ENCODE measurements around the gene LY6G5C.

Gene LY6G5C

DNA sequence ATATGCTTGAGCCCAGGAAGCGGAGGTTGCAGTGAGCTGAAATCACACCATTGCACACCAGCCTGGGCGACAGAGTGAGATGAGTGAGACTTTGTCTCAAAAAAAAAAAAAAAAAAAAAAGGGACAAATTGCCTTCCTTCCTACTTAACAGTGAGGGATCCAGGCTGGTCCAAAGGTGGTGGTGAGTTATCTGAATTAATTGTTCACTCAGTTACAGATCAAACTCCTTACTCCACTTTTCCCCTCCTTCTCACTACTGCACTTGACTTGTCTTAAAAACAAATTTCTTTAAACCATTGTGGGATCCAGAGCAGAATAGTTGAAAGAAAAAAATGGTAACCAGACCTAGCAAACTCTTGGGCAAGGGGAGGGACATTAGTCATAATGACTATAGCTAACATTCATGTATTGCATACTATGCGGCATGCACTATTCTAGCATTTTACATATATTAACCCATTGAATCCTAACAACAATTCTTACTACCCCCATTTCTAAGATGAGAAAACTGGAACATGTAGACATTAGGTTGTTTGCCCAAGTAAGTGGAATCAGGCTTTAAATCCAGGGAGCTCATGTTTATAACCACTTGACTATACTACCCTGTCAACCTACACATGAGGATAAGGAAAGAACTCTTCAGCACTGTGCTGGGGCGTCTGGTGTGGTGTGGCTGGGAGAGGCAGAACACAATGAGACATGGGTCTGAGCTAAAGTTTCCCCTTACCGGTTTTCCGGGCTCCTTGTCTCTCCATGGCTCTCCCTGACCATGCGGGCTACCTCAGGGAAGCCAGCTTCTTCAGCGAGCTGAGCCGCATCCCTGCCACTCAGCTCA is 17.5 kb downstream of the LY6G5C start:
- Mint-ChIP-seq H3K27ac (peak overlapping the region; percentile 97), H3K4me3 (peak overlapping the region; percentile 93), H3K27me3 (no peaks in the 10 kb centered on the region), H3K4me1 (ENCODE audit: low read depth) (peaks cover 70% of the 10 kb centered on the region), H3K36me3 (peaks cover 16% of the 10 kb centered on the region), H3K9me3 (ENCODE audit: low read depth) (no peaks in the 10 kb centered on the region)

DNA sequence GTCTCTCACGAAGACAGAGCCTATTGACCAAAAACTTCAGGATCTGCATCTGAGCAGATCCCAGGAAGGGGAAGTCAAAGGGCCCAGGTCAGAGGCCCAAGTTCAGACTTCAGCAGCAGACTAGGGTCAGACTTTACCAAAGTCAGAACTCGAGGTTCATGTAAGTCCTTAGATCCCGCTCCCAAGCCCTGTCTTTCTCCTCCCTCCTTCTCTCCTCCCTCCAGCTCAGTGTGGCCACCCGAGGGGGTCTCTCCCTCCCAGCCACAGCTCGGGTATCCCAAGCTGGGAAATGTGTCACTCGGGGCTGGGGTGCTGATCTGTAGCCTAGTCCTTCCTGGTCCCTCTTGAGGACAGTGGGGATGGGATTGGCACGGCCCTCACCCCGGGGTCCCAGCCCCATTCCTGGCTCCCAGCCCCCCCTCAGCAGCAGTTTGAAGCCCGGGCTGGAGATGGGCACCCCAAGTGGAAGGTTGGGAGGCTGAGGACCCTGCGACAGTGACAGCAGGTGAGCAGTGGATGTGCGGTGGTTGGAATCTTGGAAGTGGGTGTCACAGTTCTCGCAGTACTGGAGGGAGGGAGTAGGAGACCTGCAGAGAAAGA is 18.6 kb downstream of the LY6G5C start:
- Mint-ChIP-seq H3K36me3 (peaks cover 17% of the 10 kb centered on the region), H3K4me3 (peak overlapping the region; percentile 51), H3K27ac (peak overlapping the region; percentile 58), H3K4me1 (ENCODE audit: low read depth) (peaks cover 73% of the 10 kb centered on the region), H3K27me3 (no peaks in the 10 kb centered on the region), H3K9me3 (ENCODE audit: low read depth) (no peaks in the 10 kb centered on the region)

DNA sequence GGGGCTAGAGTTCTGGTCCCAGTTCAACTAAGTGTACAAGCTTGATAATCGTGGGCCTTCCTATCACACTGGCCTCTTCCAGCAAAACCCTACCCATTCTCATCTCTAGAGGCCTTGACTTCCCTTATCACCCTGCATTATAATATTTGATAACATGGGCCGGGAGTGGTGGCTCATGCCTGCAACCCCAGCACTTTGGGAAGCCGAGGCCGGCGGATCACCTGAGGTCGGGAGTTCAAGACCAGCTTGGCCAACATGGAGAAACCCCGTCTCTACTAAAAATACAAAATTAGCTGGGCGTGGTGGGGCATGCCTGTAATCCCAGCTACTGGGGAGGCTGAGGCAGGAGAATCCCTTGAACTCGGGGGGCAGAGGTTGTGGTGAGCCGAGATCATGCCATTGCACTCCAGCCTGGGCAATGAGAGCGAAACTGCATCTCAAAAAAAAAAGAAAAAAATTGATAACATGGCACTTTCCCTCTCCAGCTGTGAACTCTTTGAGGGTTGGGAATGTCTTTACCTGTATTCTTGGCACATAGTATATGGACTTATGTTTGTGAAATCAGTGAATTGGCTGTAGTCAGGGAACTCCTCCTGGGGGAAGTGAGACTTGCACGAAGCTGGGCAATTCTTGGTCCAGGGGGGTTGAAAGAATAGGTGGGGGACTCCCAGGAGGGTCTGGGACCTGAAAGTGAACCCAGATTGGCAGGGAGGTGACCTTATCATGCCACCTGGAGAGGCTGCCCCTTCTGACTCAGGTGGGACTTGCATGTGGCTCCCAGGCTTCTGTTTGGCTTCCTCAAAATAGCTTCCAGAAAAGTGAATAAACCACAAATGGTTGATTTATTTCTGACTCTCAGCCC is 19.4 kb downstream of the LY6G5C start:
- Mint-ChIP-seq H3K36me3 (peaks cover 17% of the 10 kb centered on the region), H3K9me3 (ENCODE audit: low read depth) (no peaks in the 10 kb centered on the region), H3K4me3 (peak overlapping the region; percentile 94), H3K27ac (peak overlapping the region; percentile 64), H3K4me1 (ENCODE audit: low read depth) (peaks cover 71% of the 10 kb centered on the region), H3K27me3 (no peaks in the 10 kb centered on the region)

DNA sequence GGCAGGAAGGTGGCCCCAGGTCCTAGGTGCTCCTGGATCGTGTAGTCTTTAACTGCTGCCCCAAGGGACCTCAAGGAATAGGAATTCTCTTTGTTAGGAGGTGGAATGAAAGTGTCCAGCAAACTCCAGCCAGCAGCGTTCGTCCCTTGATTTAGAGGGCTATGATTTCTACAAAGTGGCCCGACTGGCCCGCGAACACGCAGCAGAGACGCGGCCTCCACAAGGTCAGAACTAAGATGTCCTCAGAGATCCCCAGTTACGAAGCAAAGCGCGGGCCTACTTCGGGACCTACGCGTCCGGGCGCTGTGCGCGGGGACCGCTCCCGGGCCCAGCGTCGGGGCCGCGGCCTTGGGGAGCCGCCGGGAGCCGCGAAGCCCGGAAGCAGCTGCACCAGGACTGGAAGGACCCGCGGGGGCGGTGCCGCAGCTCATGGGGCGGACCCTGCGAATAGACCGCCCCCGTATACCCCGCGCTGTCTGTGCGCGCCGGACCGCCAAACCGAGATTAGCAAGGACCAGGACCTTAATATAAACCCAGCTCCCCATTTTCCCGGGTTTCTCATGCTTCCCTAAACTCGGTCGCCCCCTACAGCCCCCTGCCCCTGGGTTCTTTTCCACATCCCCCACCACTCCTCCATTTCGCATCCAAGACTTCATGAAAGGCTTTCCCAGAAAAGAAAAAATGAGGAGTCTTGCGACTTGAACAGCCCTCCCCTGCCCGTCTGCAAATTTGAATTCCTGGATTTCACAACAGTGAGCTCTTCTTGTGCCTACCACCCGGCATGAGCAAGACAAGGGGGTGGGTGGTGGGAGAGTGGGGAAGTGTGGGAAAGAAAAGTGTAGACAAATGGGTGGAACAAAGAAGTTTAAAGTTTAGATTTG is 20.2 kb downstream of the LY6G5C start, which contains the start of gene C6orf47:
C6orf47 (minus strand) TSS at position 398 of the 881 bp plus-strand sequence. CDS start 831 bp downstream, outside the sequence.
- Mint-ChIP-seq H3K9me3 (ENCODE audit: low read depth) (no peaks in the 10 kb centered on the region), H3K4me3 (peak within 1 kb of the TSS; percentile 94), H3K36me3 (peaks cover 17% of the 10 kb centered on the region), H3K4me1 (ENCODE audit: low read depth) (peaks cover 71% of the 10 kb centered on the region), H3K27ac (peak within 1 kb of the TSS; percentile 93), H3K27me3 (no peaks in the 10 kb centered on the region)

DNA sequence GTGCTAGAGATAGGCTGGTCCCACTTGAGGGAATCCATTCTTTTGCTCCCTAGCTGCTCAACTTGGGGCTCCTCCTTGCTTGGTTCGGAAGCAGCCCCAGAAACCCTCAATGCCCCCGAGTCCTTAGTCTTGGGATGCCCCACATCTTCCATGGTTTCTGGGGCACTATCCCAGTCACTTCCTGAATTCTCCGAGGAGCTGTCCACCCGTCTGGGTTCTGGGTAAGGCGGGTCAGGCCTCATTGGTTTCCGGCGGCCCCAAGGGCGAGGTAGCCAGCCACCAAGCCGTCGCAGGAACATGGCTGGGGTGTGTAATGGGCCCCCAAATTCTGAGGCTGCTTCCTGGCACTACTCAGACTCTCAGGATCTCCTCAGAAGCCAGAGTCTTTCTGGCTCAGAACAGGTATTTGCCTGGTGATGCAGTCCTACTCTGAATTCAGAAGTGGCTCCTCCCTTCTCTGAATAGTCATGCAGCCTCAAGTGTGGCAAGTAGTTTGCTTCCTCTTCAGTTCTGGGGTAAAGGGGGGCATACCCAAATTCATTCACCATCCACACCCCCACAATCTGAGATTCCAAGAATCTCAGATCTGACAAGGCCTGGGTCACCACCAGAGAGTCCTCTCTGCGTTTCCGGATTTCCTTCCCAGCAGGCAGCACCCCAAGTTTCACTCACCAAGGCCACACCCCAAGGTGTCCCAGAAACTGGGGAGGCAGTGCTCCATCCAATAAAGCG is 21.1 kb downstream of the LY6G5C start:
- H3K4me3 Mint-ChIP-seq, result peak overlapping the region; percentile 94
- no peaks in the 10 kb centered on the region for H3K27me3 Mint-ChIP-seq
- no peaks in the 10 kb centered on the region for H3K9me3 Mint-ChIP-seq (ENCODE audit: low read depth)
- peaks cover 73% of the 10 kb centered on the region for H3K4me1 Mint-ChIP-seq (ENCODE audit: low read depth)
- peaks cover 17% of the 10 kb centered on the region for H3K36me3 Mint-ChIP-seq
- peak overlapping the region; percentile 93 for H3K27ac Mint-ChIP-seq

DNA sequence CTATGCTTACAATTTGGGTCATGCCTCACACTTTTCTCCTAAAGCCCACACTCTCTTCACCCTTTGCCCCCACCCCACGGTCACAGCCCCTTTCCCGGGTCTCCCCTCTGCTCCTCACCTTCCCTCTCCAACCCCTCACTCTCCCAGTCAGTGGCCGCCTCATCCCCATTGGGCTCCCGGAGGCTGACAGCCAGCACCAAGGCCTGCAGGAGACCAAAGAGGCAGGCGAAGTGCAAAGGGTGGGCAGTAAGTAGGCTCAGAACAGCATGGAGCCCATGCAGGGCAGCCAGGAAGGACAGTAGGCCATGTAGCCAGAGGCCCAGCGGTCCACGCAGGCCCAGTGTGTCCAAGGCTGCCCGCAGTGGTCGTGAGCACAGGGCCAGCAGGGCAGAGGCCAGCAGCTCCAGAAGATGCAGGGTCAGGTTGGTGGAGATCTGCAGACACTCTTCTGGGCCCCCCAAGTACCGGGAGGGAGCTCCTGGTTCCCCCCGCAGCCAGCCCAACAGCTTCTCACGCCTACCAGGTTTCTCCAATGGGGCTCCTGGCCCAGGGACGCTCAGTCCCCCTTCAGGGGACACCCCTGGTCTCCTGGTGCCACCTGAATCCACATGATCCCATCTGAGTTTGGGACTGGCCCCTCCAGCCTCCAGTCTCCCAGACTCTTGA is 21.8 kb downstream of the LY6G5C start:
- Mint-ChIP-seq H3K27me3 (no peaks in the 10 kb centered on the region), H3K36me3 (peaks cover 14% of the 10 kb centered on the region), H3K4me3 (peak overlapping the region; percentile 94), H3K9me3 (ENCODE audit: low read depth) (no peaks in the 10 kb centered on the region), H3K27ac (peak overlapping the region; percentile 93), H3K4me1 (ENCODE audit: low read depth) (peaks cover 66% of the 10 kb centered on the region)

DNA sequence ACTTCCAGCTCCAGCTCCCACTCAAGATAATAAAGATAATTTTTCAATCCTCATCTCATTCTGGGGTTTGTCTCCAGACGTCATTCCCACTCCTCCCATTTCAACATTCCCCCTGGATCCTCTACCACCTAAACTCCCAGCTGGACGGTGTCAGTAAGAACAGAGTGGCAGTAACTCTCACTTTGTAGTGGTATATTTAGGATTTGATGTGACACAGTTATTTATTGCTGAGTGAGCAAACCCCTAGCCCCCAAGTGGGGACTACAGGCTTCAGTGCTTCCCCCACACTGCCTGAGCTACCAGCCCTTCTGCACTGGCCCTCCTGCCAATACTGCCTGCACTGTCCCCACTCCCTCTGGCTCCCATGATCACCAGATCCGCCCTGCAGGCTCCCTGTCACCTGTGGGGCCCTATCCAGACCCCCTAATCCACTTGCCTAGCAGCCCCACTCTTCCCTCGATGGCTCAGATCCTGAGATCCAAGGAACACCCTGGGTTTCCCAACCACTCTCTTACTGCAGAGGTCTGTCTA is 22.6 kb downstream of the LY6G5C start:
- Mint-ChIP-seq H3K27ac (peak overlapping the region; percentile 72), H3K36me3 (peaks cover 8% of the 10 kb centered on the region), H3K4me1 (ENCODE audit: low read depth) (peaks cover 59% of the 10 kb centered on the region), H3K9me3 (ENCODE audit: low read depth) (no peaks in the 10 kb centered on the region), H3K27me3 (no peaks in the 10 kb centered on the region), H3K4me3 (peak overlapping the region; percentile 94)

DNA sequence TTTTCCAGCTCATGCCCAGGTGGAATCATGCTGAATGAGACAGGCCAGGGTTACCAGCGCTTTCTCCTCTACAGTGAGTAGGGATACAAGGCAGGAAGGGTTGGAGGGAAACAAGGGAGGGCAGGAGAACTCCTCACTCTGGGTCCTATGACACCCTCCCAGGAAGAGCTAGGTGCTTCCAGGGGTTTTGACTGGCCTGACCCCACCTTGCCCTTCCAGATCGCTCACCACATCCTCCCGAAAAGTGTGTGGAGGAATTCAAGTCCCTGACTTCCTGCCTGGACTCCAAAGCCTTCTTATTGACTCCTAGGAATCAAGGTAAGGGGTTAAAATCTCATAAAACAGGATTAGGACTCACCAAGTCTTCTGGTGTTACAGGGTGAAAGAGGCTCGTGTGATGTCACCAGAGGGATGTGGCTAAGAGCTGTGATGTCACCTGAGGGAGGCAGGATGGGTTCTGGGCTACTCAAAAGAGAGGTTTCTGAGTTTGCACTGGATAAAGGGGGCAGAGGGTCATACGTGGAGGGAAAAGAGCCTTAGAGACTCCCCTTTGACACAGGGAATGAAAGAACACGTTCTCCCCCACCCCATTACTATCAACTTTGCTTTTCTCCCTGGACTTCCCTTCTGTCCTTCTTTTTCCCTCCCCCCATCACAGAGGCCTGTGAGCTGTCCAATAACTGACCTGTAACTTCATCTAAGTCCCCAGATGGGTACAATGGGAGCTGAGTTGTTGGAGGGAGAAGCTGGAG is 23.3 kb downstream of the LY6G5C start:
- Mint-ChIP-seq H3K9me3 (ENCODE audit: low read depth) (no peaks in the 10 kb centered on the region), H3K4me1 (ENCODE audit: low read depth) (peaks cover 59% of the 10 kb centered on the region), H3K4me3 (peak overlapping the region; percentile 94), H3K27me3 (no peaks in the 10 kb centered on the region), H3K36me3 (peaks cover 6% of the 10 kb centered on the region), H3K27ac (peak overlapping the region; percentile 72)

DNA sequence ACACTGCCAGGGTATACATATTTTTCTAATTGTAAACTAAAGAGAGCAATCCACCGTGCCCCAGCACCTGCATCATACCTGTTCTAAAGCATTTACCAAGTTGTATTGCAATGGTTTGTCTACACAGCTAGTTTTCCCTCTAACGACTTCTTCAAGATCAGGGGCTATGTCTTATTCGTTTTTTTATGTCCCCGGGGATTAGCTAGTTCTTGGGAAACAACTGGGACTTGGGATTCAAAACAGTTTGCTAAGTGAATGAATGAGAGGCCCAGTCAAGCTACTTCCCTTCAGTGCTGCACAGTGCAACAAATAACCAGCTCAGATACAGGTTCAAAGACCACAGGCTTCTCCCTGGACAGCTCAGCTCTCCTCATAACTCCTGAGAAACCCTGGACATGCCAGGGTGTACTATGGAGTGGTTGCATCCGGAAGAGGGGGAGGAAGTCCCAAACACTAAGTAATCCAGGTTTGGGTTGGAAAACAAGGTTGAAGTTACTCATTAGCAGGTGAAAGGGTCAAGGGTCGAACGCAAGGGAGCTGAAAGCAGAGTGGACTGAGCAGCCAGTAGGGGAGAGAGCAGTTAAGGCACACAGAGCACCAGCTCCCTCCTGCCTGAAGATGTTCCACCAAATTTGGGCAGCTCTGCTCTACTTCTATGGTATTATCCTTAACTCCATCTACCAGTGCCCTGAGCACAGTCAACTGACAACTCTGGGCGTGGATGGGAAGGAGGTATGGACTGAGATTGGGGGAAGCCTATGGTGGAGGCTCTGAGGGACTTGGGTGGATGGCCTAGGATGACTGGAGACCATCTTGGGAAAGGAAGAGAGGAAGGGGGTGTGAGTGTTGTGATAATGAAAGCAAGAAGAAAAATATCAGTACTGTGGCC is 25.3 kb downstream of the LY6G5C start, which contains the start of gene APOM:
APOM (plus strand) TSS at position 546 of the 889 bp plus-strand sequence; CDS start at position 619, 73 bp downstream.
- Mint-ChIP-seq H3K27ac (peak within 1 kb of the TSS; percentile 85), H3K27me3 (no peaks in the 10 kb centered on the region), H3K4me3 (peak within 1 kb of the TSS; percentile 2), H3K9me3 (ENCODE audit: low read depth) (no peaks in the 10 kb centered on the region), H3K4me1 (ENCODE audit: low read depth) (peaks cover 60% of the 10 kb centered on the region), H3K36me3 (peaks cover 7% of the 10 kb centered on the region)

DNA sequence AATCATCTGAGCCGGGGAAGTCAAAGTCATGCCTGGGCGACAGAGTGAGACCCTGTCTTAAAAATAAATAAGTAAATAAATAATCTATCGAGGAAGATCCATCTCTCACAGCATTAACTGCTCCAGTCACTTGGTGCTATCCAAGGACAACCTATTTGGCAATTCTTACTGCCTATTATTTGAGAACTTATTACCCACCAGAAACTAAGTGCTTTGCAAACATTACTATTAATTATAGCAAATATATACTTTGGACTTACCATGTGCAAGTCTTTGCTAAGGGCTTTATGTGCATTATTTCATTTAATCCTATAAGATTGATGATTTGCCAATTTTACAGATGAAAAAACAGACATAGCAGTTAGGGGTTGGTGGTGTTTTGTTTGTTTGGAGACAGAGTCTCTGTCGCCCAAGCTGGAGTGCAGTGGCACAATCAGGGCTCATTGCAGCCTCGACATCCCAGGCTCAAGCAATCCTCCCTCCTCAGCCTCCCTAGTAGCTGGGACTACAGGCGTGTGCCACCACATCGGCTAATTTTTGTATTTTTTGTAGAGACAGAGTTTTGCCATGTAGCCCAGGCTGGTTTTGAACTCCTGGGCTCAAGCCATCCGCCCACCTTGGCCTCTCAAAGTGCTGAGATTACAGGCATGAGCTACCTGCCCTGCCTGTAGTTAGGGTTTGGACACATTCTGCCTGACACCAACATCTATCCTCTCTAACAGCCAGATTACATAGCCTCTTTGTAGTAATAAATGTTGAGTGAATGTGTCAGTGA is 26.1 kb downstream of the LY6G5C start:
- Mint-ChIP-seq H3K36me3 (peaks cover 7% of the 10 kb centered on the region), H3K4me3 (no peak overlapping the region), H3K27ac (no peak overlapping the region)

More for the DNA sequence above, 26.1 kb downstream of the LY6G5C start:
- Mint-ChIP-seq H3K4me1 (ENCODE audit: low read depth) (peaks cover 57% of the 10 kb centered on the region), H3K27me3 (no peaks in the 10 kb centered on the region), H3K9me3 (ENCODE audit: low read depth) (no peaks in the 10 kb centered on the region)
